Activated CD8-positive, alpha-beta memory T cell treated with anti-CD3 and anti-CD28 coated beads, Interleukin-2, amount 50 U/mL, for 48 hours (primary cell): ENCODE results near the gene TBRG4.

Source experiments
- DNase-seq: peaks from one replicate; pipeline ENCODE4 v3.0.0-alpha.2; 2020

The TBRG4 gene

DNA sequence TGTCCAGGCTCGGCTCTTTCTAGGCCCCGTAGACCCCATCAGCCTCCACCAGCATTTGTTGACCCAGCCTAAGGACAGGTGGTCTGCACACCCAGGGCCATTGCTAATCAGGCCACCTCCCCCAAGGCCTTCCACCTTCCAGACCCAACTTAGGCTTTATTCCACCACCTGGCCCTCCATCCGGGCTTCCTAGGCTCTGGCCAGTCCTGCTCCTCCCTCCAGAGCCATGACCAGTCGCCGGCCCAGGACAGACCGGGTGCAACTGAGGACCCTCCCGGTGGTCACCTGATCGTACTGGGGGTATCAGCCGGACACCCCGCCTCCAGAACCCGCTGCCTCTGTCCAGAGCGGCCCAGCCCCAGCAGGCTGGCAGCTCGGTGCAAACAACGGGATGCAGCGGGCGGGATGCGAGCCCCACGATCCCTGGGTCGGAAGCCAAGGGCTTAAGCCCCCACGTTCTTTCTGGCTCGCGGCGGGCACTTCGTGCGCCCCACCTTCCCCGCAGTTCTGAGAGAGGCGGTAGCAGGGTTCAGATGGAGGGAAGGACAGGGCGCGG is 23.3 kb downstream of the TBRG4 start:
- DNase-seq = no peak

DNA sequence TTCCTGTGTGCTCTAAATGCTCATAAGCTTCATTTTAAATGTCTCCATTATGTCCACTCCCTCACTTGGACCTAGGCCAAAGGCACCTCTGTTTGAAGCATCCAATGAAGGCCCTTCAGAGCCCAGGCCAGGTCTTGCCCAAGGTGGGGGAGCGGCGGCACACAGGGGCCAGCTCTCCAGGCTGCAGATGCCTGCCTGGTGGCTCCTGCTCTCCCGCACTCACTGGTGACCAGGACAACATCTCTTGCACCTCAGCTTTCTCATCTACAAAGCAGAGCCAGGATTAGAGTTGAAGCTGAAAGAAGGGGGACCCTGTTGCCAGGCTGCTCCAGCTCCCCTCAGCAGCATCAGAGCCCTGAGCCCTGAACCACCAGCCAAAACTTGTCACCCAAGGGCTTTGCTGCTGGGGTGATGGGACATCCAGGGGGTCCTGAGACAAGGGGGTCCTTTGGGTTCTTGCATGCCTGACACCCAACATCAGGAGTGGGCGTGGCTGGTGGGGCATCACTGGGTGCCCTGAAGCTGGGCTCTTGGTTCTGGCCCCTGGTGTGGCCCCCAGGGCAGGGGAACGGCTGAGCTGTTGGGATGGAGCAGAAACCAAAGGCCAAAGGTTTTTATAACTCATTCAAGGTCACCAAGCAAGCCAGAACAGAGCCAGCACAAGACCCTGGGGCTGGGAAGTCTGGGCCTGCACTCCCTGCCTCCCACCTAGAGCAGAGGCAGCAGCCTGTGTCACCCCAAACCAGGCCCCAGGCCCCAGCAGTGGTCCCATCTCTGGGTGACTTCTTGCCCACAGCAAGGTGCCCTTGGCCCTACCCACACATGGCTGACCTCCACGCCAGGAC is 24.0 kb downstream of the TBRG4 start:
- no peak for DNase-seq

GRCh38 chr7:45086331-45087065 is 25.0 kb downstream of the TBRG4 start:
- DNase-seq = no peak

DNA sequence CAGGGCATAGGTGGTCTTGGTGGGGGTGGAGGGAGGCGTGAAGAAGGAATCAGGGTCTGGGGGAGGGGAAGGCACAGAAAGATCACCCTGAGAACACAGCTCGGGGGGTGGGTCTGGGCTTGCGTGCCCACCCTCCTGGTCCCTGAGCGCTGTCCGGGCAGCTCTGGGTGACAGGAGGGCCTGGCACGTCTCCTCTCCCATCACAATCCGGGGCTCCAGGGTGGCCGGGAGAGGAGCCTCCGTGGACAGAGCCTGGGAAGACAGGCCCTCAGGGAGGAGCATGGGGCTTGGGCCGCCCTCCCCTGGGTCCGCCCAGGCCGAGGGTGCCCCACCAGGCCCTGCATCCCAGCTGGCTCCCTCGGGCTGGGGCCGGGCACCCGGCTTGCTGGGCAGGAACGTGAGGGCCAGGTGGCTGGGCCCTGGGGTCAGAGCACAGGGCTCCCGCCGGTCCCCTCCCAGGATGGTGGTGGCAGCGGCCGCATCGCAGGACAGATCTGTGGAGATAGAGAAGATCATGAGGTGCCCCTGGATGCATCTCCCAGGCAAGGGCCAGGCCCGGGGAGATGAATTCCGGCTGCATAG is 25.8 kb downstream of the TBRG4 start:
- DNase-seq = no peak

GRCh38 chr7:45084901-45085618 is 26.4 kb downstream of the TBRG4 start:
- DNase-seq = no peak

- DNase-seq = no peak
Measured at GRCh38 chr7:45084336-45084735, 27.2 kb downstream of the TBRG4 start.

DNA sequence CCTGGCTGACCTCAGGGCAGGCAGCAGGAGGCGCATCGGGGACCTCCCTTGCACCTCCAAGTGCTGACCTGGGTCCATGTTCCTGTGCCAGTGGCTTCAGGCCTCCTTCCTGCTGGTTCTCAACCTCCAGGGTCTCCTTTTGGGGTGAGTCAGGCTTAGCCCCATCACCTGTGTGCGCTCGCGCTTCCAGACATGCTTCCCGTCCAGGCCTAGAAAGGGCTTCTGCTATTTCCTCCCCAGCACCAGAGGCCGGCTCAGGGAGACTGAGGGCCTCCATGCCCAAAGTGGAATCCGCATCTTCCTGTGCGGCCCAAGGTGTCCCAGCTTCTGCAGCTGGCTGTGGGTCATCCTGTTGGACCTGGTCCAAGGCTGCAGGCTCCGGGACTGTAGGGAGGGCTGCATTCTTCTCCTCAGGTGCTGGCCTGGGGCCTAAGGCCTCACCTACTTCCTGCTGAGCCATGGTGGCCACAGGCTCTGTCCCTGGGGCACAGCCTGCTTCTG is 28.6 kb downstream of the TBRG4 start:
- DNase-seq = no peak

DNA sequence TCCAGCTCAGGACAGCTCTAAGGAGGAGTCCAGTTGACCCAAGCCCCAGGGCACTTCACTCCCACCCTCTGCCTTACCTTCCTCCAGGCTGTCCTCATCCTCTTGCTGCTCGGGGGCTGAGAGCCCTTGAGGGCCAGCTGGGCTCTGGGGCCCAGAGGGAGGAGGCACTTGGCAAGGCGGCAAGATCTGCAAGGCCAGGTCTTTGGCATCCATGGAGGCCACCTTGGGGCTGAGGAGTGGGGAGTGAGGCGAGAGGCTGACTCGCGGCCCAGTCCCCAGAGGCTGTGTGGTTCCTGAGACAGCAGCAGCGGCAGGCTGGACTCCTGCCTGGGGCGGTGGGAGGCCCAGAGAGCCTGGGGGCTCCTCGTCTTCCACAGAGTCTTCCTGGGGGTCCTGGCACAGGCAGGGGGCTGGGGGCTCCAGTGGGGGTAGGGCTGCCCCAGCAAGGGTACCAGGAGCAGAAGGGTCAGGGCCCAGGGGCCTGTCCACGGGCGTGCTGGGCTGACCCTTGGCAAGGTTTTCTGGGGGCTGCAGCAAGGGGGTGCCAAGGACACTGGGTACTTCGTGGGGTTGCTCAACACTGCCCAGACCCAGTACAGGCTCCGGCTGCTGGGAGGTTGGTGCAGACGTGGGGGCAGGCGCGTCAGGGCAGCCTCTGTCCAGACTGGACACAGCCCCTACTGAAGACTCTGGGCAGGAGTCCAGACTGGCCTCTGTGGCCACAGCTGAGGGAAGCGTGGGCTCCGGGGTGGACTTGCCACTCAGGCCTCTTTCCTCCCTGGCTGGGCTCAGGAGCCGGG is 29.3 kb downstream of the TBRG4 start:
- DNase-seq = no peak

GRCh38 chr7:45081670-45081974 is 29.9 kb downstream of the TBRG4 start:
- DNase-seq = no peak

- DNase-seq = no peak
Measured at GRCh38 chr7:45080958-45081669, 30.4 kb downstream of the TBRG4 start.

- no peak for DNase-seq
Measured at GRCh38 chr7:45080265-45080957, 31.1 kb downstream of the TBRG4 start.

DNA sequence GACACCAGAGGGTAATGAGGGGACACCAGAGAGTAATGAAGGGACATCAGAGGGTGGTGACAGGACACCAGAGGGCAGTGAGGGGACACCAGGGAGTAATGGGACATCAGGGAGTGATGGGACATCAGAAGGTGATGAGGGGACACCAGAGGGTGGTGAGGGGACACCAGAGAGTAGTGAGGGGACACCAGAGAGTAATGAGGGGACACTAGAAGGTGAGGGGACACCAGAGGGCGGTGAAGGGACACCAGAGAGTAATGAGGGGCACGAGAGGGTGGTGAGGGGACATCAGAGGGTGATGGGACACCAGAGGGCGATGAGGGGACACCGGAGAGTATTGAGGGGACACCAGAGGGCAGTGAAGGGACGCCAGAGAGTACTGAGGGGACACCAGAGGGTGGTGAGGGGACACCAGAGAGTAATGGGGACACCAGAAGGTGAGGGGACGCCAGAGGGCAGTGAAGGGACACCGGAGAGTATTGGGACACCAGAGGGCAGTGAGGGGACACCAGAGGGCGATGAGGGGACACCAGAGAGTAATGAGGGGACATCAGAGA is 33.3 kb downstream of the TBRG4 start:
- DNase-seq = no peak

DNA sequence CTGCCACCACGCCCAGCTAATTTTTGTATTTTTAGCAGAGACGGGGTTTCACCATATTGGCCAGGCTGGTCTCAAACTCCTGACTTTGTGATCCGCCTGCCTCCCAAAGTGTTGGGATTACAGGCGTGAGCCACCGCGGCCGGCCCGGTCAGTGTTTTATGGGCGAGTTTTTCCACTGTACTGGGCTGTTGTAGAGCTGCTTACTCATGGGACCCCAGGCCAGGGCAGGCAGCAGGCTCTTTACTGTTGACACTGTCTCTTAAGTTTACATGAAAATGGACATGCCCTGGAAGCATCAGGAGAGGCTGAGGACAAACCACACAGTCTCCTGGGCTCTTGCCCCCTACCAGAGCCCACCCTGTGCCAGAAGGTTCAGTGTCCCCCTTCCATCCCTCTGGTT is 33.9 kb downstream of the TBRG4 start:
- DNase-seq = no peak

DNA sequence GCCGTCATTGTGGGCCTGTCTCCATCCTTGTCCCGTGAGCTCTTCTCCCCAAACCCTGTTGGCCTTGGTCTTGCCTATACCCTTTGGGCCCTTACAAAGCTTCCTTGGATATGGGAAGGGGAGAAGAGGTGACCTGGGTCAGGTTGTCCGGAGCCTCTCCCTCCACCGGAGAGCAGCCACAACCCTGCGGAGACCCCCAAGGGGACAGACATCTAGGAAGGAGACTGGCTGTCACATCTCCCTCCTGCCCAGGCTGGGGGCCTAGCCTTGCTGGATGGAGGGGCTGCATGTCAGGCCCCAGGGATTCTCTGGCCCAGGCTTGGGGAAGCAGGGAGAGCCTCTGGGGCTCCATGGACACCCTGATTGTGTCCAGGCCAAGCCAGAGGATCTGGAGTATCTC is 34.6 kb downstream of the TBRG4 start:
- no peak for DNase-seq

DNA sequence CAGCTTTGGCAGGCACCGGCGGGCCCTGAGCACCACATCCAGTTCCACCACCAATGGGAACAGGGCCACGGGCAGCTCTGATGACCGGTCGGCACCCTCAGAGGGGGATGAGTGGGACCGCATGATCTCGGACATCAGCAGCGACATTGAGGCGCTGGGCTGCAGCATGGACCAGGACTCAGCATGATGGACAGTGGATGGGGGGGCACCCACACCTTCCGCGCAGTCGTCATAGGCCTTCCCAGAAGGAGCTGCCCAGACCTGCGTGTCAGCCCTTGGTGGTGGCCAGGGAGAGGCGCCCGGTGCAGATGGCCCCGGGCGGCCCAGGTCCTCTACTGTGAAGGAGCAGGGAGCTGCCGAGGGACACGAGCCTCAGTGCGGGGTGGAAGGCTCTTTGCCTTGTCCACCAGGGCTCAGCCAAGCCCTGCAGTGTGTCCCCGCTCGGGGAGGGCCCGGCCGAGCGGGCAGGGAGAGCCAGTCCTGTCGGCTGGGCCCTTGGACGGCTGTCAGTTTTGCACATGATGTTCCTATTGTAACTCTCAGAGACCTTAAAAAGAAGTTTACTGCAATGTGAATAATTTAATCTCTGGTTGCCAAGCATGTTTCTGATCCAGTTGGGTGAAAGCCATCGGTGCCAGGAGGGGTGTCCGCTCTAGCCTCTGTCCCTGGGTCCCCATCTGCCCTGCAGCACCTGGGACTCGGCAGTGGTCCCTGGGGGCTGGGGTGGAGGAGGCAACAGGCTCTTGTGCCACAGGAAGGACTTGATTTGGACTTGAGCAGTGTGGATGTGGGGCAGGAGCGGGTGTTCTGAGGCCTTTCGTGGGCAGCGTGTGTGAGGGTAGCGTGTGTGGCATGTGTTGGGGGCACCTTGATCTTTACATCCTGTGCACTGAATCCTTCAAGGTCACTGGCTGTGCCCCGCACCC is 35.4 kb downstream of the TBRG4 start:
- DNase-seq = no peak

- DNase-seq = no peak
Measured at GRCh38 chr7:45075355-45075644, 36.2 kb downstream of the TBRG4 start.

GRCh38 chr7:45074528-45075354 is 36.8 kb downstream of the TBRG4 start:
- DNase-seq = no peak

DNA sequence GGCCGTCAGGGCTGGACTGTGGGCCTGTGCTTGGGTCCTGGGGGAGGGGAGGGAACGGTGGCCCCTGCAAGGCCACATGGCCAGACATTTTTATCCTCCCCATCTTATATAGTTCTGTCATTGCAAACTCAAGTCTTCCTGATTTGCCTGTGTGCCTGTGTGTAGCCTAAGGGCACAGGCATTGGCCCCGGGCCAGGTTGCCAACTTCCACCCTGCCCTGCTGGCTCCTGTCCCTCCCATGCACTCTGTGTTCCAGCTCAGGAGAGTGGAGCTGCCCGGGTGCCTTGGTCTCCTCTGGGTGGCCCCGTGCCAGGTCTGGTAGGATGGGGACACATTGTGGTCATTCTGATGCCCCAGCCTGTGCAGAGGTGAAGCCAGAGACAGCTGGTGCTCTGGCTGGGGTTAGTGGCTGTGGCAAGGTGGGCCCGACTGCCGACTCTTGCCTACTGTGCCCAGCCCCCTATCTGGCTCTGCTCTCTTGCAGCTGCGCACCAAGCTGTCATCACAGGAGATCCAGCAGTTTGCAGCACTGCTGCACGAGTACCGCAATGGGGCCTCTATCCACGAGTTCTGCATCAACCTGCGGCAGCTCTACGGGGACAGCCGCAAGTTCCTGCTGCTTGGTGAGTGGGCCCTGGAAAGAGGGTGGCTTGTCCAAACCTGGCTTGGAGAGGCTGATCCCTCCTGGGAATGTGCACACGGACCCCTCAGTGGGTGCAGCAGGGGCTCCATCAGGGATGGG is 37.5 kb downstream of the TBRG4 start:
- DNase-seq = no peak
